Calu3 (cell line): ENCODE measurements around the gene GMDS. TPM values are rescaled to one million over a fixed set of nuclear protein-coding genes. Genes with fewer than 3 reads are reported as not detected.

Experiments used
- BruUV-seq: library from RNA; stranded (reverse); fragments of 400-500 nt; replicated peaks from 2 replicates; lab custom pipeline; 2021; lab: Mats Ljungman, UMichigan
- CTCF ChIA-PET: fragments of 300-600 bp; sonication (Branson Sonifier 250); formaldehyde crosslinking; loops from one replicate; lab custom pipeline; 2022; ENCODE audit warnings: antibody characterized with exemption; lab: Charles Lee
- DNase-seq: peaks from one replicate; pipeline ENCODE4 v3.0.0; 2022
- H3K27ac Mint-ChIP-seq: one replicate; pipeline ENCODE4 v1.8.0; 2022; ENCODE audit warnings: mixed read lengths; ENCODE audit not compliant: unreplicated experiment
- H3K27me3 Mint-ChIP-seq: one replicate; pipeline ENCODE4 v1.8.0; 2022; ENCODE audit warnings: mixed read lengths; ENCODE audit not compliant: unreplicated experiment
- H3K36me3 Mint-ChIP-seq: one replicate; pipeline ENCODE4 v1.8.0; 2022; ENCODE audit warnings: mild to moderate bottlenecking, moderate library complexity, mixed read lengths; ENCODE audit not compliant: insufficient read depth, unreplicated experiment
- H3K4me1 Mint-ChIP-seq: one replicate; pipeline ENCODE4 v1.8.0; 2022; ENCODE audit warnings: mild to moderate bottlenecking, low read depth, mixed read lengths; ENCODE audit not compliant: unreplicated experiment
- H3K4me3 Mint-ChIP-seq: one replicate; pipeline ENCODE4 v1.8.0; 2022; ENCODE audit warnings: mild to moderate bottlenecking, low read depth, moderate library complexity, mixed read lengths; ENCODE audit not compliant: unreplicated experiment
- H3K9me3 Mint-ChIP-seq: one replicate; pipeline ENCODE4 v1.8.0; 2022; ENCODE audit warnings: low read depth, mixed read lengths; ENCODE audit not compliant: unreplicated experiment
- CTCF ChIP-seq: fragments of 200-600 bp; IDR thresholded peaks from one replicate; pipeline ENCODE4 v1.8.0; 2022; ENCODE audit warnings: antibody characterized with exemption; ENCODE audit not compliant: unreplicated experiment
- intact Hi-C: fragments of 100-400 bp; cut with micrococcal nuclease; formaldehyde crosslinking; loops from one replicate; pipeline ENCODE4 v1.10.0; 2022; ENCODE audit not compliant: unreplicated experiment
- total RNA-seq: library from RNA; stranded (reverse); gene quantifications from 2 replicates; pipeline ENCODE4 v1.2.3, GENCODE V29; 2022

GMDS gene
- total RNA-seq, 1 experiment from 2014 or later = 58.2 TPM

- Mint-ChIP-seq H3K4me3 (no peak overlapping the region), H3K27ac (no peak overlapping the region), H3K9me3 (no peaks in the 10 kb centered on the region), H3K36me3 (peaks cover 10% of the 10 kb centered on the region), H3K4me1 (peaks cover 21% of the 10 kb centered on the region), H3K27me3 (no peaks in the 10 kb centered on the region)
- DNase-seq = peak; percentile 60
- intact Hi-C loops = no loop called here
- CTCF ChIA-PET = interaction anchor here (1.1 to 1.2 kb wide), 2 partner anchors 49 to 129 kb away, joined by 3 read pairs; no protein-coding TSS in a partner anchor
- no TSS peak for BruUV-seq
- no peak for TF ChIP-seq CTCF
Observed at GRCh38 chr6:1636971-1637871, 608.2 kb downstream of the GMDS start.

GRCh38 chr6:1636272-1636825 lies 609.1 kb downstream of the GMDS start:
- no peak for TF ChIP-seq CTCF
- Mint-ChIP-seq H3K9me3 (no peaks in the 10 kb centered on the region), H3K4me1 (peaks cover 12% of the 10 kb centered on the region), H3K36me3 (peaks cover 10% of the 10 kb centered on the region), H3K4me3 (no peak overlapping the region), H3K27me3 (no peaks in the 10 kb centered on the region), H3K27ac (no peak overlapping the region)
- CTCF ChIA-PET = interaction anchor here (1.1 to 1.2 kb wide), 2 partner anchors 50 to 130 kb away, joined by 3 read pairs; no protein-coding TSS in a partner anchor
- no TSS peak for BruUV-seq
- intact Hi-C loops = no loop called here
- DNase-seq = no peak

GRCh38 chr6:1635305-1636010 lies 609.9 kb downstream of the GMDS start:
- Mint-ChIP-seq H3K4me1 (peaks cover 8% of the 10 kb centered on the region), H3K4me3 (no peak overlapping the region), H3K27me3 (no peaks in the 10 kb centered on the region), H3K36me3 (peaks cover 12% of the 10 kb centered on the region), H3K9me3 (no peaks in the 10 kb centered on the region), H3K27ac (no peak overlapping the region)
- DNase-seq = no peak
- CTCF ChIA-PET = no interaction called here
- intact Hi-C loops = no loop called here
- no TSS peak for BruUV-seq
- no peak for TF ChIP-seq CTCF

- CTCF ChIA-PET = interaction anchor here (1.1 kb wide), 1 partner anchor 52 kb away, joined by 3 read pairs; no protein-coding TSS in a partner anchor
- TF ChIP-seq CTCF = no peak
Observed at GRCh38 chr6:1634081-1634480, 611.3 kb downstream of the GMDS start.

More at GRCh38 chr6:1634081-1634480, 611.3 kb downstream of the GMDS start:
- DNase-seq = no peak
- H3K4me3 Mint-ChIP-seq = no peak overlapping the region
- no peak overlapping the region for H3K27ac Mint-ChIP-seq
- no peaks in the 10 kb centered on the region for H3K27me3 Mint-ChIP-seq
- H3K36me3 Mint-ChIP-seq = peaks cover 12% of the 10 kb centered on the region
- H3K4me1 Mint-ChIP-seq = peaks cover 7% of the 10 kb centered on the region
- H3K9me3 Mint-ChIP-seq = no peaks in the 10 kb centered on the region
- intact Hi-C loops = no loop called here
- no TSS peak for BruUV-seq
